Transverse colon (tissue), 4 donors: Measurements from ENCODE around the gene NKD2. TPM values are rescaled to one million over a fixed set of nuclear protein-coding genes. Genes with fewer than 3 reads are reported as not detected.

Source experiments
- DNase-seq: peaks from one replicate; pipeline ENCODE4 v3.0.0-alpha.2; 2019
- H3K27ac ChIP-seq, 4 donors: fragments of 200-600 bp; sonication (generic); 2 replicates each; pipeline ENCODE4 v1.5.1; 2016 to 2018; ENCODE audit warnings: inconsistent platforms in 4 of 4
- H3K27me3 ChIP-seq: fragments of 200-600 bp; sonication (generic); 2 replicates; pipeline ENCODE4 v1.5.1; 2017; ENCODE audit warnings: inconsistent platforms
- H3K36me3 ChIP-seq, 4 donors: fragments of 200-600 bp; sonication (generic); 2 replicates each; pipeline ENCODE4 v1.5.1; 2017 to 2019; ENCODE audit warnings: inconsistent platforms in 4 of 4
- H3K4me1 ChIP-seq, 4 donors: fragments of 200-600 bp; sonication (generic); 2 replicates each; pipeline ENCODE4 v1.5.1; 2017 to 2020; ENCODE audit warnings: inconsistent platforms in 4 of 4
- H3K4me3 ChIP-seq, 4 donors: fragments of 200-600 bp; sonication (generic); 1 replicate in 1 of 4; 2 replicates in 3 of 4; pipeline versions ENCODE4 v1.5.1 to v1.6.1; 2017 to 2019; ENCODE audit warnings: inconsistent platforms in 4 of 4
- H3K9me3 ChIP-seq, 2 donors: fragments of 200-600 bp; sonication (generic); 2 replicates each; pipeline ENCODE4 v1.5.1; 2017 to 2019; ENCODE audit warnings: inconsistent platforms in 2 of 2
- EP300 ChIP-seq: sonication (generic); formaldehyde crosslinking; IDR thresholded peaks from one replicate; pipeline ENCODE4 v1.6.1; 2017; ENCODE audit warnings: antibody characterized with exemption, low read depth
- POLR2A ChIP-seq: fragments of 450-650 bp; IDR thresholded peaks from one replicate; pipeline ENCODE4 v1.6.1; 2016; ENCODE audit warnings: antibody characterized with exemption, mild to moderate bottlenecking, moderate library complexity
- POLR2AphosphoS5 ChIP-seq, 3 donors: sonication (generic); formaldehyde crosslinking; IDR thresholded peaks; one replicate each; pipeline ENCODE4 v1.6.1; 2016; ENCODE audit warnings: antibody characterized with exemption in 3 of 3
- WGBS, 2 donors: methylation state at CpG; one replicate each; pipeline ENCODE4 v1.1.5; 2018; ENCODE audit warnings: low coverage in 1 of 2; 5-methylcytosine and 5-hydroxymethylcytosine counted together
- in situ Hi-C, 4 donors: fragments of 200-750 bp; cut with MboI; loops; one replicate each; pipeline versions ENCODE4 v1.15.0 to v1.15.1; 2017; ENCODE audit warnings: low sequenced_read_pairs in 3 of 4, low pct_ligation_motif_present in 1 of 4, low pct_unique_long_range_greater_than_20kb in 1 of 4
- intact Hi-C: fragments of 100-400 bp; cut with DNase I; formaldehyde crosslinking; loops from one replicate; pipeline ENCODE4 v1.15.1; 2023; ENCODE audit warnings: low total_unique reads
- total RNA-seq, 4 donors: library from RNA; depleted of rRNA; stranded (reverse); fragments of >200 nt; gene quantifications; one replicate each; pipeline ENCODE4 v1.1.0, GENCODE V29; 2016
- TF ChIP-seq, protein P1 (sequence below), 5 experiments: fragments of 200-600 bp in 3 of 5; fragments of 450-650 bp in 2 of 5; sonication (generic) in 3 of 5; IDR thresholded peaks; 1 replicate in 2 of 5; 2 replicates in 3 of 5; pipeline ENCODE4 v1.5.1; 2016 to 2017; ENCODE audit warnings: antibody characterized with exemption in 5 of 5, inconsistent platforms in 3 of 5, mild to moderate bottlenecking in 2 of 5, moderate library complexity in 1 of 5

NKD2 gene
- total RNA-seq, 4 donors from 2014 or later = 0.41 to 0.80 TPM; not detected in 2

DNA sequence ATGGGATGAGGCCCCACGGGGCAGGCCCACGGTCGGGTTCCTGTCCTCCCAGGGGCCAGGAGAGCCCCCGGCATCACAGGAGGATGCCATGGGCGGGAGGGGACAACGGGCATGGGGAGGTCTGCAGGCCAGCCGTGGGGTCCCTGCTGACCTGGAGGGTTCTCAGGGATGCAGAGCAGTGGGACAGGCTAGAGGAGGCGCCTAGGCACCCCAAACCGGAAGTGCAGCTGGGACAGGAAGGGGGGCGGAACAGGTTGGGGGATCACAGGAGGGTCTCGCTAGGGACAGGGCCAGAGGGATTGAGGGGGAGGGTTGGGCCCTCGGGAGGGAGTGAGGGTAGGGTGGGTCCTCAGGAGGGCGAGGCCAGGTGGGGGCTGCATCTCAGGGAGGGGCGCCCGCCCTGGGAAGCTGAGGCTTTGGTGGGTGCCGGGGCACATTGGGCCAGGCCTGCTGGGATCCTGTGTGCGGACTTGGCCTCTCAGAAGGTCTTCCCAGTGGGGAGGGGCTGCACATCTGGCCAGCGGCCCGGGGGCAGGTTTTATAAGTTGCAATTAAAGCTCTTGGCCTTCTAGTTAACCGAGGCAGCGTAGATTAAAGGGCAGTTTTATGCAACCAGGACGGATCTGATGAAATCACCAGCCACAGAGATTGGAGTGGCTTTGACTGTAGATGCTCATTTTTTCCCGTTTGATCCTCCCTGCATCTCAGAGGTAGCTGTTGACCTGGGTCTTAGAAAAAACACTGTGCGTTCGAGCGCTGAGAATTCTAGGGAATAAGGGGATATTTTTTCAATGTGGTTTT, 20.1 kb downstream of the NKD2 start:
- no peaks in the 10 kb centered on the region for H3K4me1 ChIP-seq
- no peak for TF ChIP-seq POLR2AphosphoS5 (IDR thresholded peaks at IDR 0.05)
- TF ChIP-seq, protein P1, sequence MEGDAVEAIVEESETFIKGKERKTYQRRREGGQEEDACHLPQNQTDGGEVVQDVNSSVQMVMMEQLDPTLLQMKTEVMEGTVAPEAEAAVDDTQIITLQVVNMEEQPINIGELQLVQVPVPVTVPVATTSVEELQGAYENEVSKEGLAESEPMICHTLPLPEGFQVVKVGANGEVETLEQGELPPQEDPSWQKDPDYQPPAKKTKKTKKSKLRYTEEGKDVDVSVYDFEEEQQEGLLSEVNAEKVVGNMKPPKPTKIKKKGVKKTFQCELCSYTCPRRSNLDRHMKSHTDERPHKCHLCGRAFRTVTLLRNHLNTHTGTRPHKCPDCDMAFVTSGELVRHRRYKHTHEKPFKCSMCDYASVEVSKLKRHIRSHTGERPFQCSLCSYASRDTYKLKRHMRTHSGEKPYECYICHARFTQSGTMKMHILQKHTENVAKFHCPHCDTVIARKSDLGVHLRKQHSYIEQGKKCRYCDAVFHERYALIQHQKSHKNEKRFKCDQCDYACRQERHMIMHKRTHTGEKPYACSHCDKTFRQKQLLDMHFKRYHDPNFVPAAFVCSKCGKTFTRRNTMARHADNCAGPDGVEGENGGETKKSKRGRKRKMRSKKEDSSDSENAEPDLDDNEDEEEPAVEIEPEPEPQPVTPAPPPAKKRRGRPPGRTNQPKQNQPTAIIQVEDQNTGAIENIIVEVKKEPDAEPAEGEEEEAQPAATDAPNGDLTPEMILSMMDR (IDR thresholded peaks at IDR 0.05) = no peak
- no peak for TF ChIP-seq EP300
- TF ChIP-seq POLR2A = no peak
- no peak for DNase-seq
- 76 to 77% methylated on average over 4 to 26 of the region's 26 CpGs for WGBS, 2 donors
- no peak overlapping the region for H3K4me3 ChIP-seq
- intact Hi-C loops (no loop called here), in situ Hi-C loops (no loop called here)
- no peaks in the 10 kb centered on the region for H3K36me3 ChIP-seq
- no peaks in the 10 kb centered on the region for H3K27me3 ChIP-seq
- no peaks in the 10 kb centered on the region for H3K9me3 ChIP-seq
- H3K27ac ChIP-seq = no peak overlapping the region

DNA sequence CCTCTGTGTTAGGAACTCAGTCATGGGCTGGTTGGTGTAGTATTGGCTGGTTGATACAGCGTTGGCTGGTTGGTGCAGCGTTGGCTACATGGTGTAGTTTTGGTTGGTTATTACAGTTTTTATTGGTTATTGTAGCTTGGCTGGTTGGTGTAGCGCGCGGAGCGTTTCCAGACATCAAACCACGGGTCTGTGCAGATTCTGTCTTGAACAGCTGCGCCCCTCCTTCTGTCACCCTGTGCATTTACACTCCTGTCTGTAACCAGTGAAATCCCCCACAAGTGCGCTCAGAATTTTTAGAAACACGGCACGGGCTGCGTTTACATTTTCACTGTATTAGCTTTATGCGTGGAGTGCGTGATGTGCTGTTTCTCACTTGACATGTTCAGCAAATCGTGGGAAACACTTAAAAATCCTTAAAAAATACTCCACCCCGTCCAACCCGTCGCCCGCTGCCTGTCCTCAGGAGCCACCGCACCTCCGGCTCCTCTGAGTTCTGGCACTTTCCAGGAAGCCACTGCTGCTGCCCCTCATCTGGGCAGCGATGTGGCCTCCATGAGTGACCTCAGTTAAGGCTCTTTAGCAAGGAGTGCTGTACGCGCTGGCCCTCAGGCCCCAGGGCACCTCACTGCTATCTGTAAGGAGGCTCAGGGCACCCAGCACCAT, 20.8 kb downstream of the NKD2 start:
- Histone ChIP-seq H3K27me3 (no peaks in the 10 kb centered on the region), H3K36me3 (no peaks in the 10 kb centered on the region), H3K4me3 (no peak overlapping the region), H3K27ac (no peak overlapping the region), H3K4me1 (no peaks in the 10 kb centered on the region), H3K9me3 (no peaks in the 10 kb centered on the region)
- in situ Hi-C loops = no loop called here
- intact Hi-C loops = no loop called here
- no peak for DNase-seq
- no peak for TF ChIP-seq POLR2AphosphoS5 (IDR thresholded peaks at IDR 0.05)
- TF ChIP-seq, protein P1 (IDR thresholded peaks at IDR 0.05) = no peak
- no peak for TF ChIP-seq EP300
- TF ChIP-seq POLR2A = no peak
- WGBS, 2 donors = 80 to 82% methylated on average over 1 to 24 of the region's 24 CpGs

DNA sequence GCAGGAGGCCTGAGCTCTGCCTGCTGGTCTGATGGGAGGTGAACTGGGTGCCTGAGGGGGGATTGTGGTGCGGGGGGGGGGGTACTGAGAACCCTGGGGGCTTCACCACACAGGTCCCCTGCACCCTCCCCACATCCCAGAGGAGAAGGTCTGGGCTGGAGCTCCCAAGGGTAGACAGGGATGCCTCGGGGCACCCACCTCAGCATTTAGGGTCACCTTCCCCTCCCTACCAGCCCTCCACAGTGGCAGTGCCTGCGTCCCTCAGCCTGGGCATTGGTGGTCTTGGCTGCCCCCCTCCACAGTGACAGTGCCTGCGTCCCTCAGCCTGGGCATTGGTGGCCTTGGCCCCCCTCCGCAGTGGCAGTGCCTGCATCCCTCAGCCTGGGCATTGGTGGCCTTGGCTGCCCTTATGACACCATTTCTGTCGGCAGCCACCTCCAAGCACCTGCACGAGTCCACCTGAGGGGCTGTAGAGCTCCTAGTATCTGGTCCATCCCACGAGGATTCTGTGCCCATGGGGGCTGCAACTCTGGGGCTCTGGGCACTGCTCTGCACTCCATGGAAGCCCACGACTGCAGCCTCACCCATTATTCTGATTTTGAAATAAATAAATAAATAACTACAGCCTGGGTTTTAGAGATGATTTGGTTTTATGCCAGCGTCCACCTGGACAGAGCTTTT, 21.5 kb downstream of the NKD2 start:
- no peak for DNase-seq
- H3K4me3 ChIP-seq = no peak overlapping the region
- no peaks in the 10 kb centered on the region for H3K4me1 ChIP-seq
- no peaks in the 10 kb centered on the region for H3K9me3 ChIP-seq
- WGBS, 2 donors = 73% methylated on average over 9 of the region's 10 CpGs; no CpG with 5 or more reads in 1 of the 2 donors
- H3K36me3 ChIP-seq = no peaks in the 10 kb centered on the region
- H3K27ac ChIP-seq = no peak overlapping the region
- intact Hi-C loops = no loop called here
- TF ChIP-seq POLR2A (no peak), EP300 (no peak), POLR2AphosphoS5 (IDR thresholded peaks at IDR 0.05) (no peak)
- TF ChIP-seq, protein P1 (IDR thresholded peaks at IDR 0.05) = no peak
- in situ Hi-C loops = no loop called here
- no peaks in the 10 kb centered on the region for H3K27me3 ChIP-seq

DNA sequence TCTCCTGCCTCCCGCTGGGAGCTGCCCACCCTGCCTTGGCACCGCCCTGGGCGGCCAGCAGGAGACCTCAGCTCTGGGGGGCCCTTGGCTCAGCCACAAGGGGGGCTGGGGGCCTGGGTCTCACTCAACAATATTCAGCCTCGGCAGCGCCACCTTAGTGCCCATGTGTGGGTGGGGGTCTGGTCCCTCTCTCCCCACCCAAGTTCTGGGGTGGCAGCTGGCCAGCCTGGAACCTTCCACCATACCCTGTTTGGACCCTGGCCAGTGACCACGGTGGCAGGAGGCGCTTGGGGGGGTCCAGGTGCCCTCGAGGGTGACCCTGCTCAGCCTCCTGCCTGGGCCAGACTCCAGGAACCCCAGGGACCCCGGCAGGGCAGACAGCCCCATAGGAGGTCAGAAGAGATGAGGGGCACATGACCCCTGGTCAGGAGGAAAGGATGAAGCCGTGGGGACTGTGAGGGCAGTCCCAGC, 22.2 kb downstream of the NKD2 start:
- WGBS, 2 donors = 75% methylated on average over 9 of the region's 10 CpGs; no CpG with 5 or more reads in 1 of the 2 donors
- no peaks in the 10 kb centered on the region for H3K27me3 ChIP-seq
- H3K27ac ChIP-seq = no peak overlapping the region
- TF ChIP-seq EP300 (no peak), POLR2A (no peak), POLR2AphosphoS5 (IDR thresholded peaks at IDR 0.05) (no peak)
- TF ChIP-seq, protein P1 (IDR thresholded peaks at IDR 0.05) = no peak
- H3K9me3 ChIP-seq = no peaks in the 10 kb centered on the region
- no peak for DNase-seq
- intact Hi-C loops (no loop called here), in situ Hi-C loops (no loop called here)
- no peaks in the 10 kb centered on the region for H3K4me1 ChIP-seq
- no peaks in the 10 kb centered on the region for H3K36me3 ChIP-seq
- no peak overlapping the region for H3K4me3 ChIP-seq
